NCI-H82 (cell line): ENCODE data around the gene DDX1.
"Not testable (repeated sequence)": the region's sequence is repeated elsewhere in the genome, so short reads cannot be mapped to it uniquely, and the experiment has no call there.

Source experiments
- DNase-seq: peaks from one replicate; lab custom pipeline; 2025; lab: John Stamatoyannopoulos, UW

The DDX1 gene

GRCh38 chr2:15591692-15592463 lies at the start of gene DDX1:
DDX1 (plus strand) TSS chr2:15591868; CDS start chr2:15591934, 66 bp downstream.
- DNase-seq, result peak; percentile 93

- not testable (repeated sequence) for DNase-seq
Measured at GRCh38 chr2:15542269-15542668, 49.4 kb upstream of the DDX1 start.

GRCh38 chr2:15543053-15543452 lies 48.6 kb upstream of the DDX1 start:
- no peak for DNase-seq

- no peak for DNase-seq
Measured at GRCh38 chr2:15543541-15543940, 48.1 kb upstream of the DDX1 start.

- no peak for DNase-seq
Measured at GRCh38 chr2:15544227-15544626, 47.4 kb upstream of the DDX1 start.

GRCh38 chr2:15546297-15547098 lies 45.2 kb upstream of the DDX1 start:
- DNase-seq, result no peak

GRCh38 chr2:15547115-15547876 lies 44.4 kb upstream of the DDX1 start:
- no peak for DNase-seq

GRCh38 chr2:15548974-15549373 lies 42.7 kb upstream of the DDX1 start:
- no peak for DNase-seq

GRCh38 chr2:15553519-15553918 lies 38.1 kb upstream of the DDX1 start:
- no peak for DNase-seq

GRCh38 chr2:15553951-15554350 lies 37.7 kb upstream of the DDX1 start:
- no peak for DNase-seq

- DNase-seq, result no peak
Measured at GRCh38 chr2:15554525-15555218, 37.0 kb upstream of the DDX1 start.

- DNase-seq, result no peak
Measured at GRCh38 chr2:15555760-15556193, 35.9 kb upstream of the DDX1 start.

- no peak for DNase-seq
Measured at GRCh38 chr2:15556311-15556930, 35.2 kb upstream of the DDX1 start.

- DNase-seq, result no peak
Measured at GRCh38 chr2:15557887-15558311, 33.8 kb upstream of the DDX1 start.

GRCh38 chr2:15559379-15560139 lies 32.1 kb upstream of the DDX1 start:
- DNase-seq, result no peak

GRCh38 chr2:15560140-15560987 lies 31.3 kb upstream of the DDX1 start:
- DNase-seq, result peak; percentile 68

- DNase-seq, result peak; percentile 94
Measured at GRCh38 chr2:15560988-15561573, 30.6 kb upstream of the DDX1 start, which contains the start of gene NBAS. NBAS (minus strand) TSS chr2:15561334; CDS start chr2:15561304, 30 bp downstream.

- peak; percentile 68 for DNase-seq
Measured at GRCh38 chr2:15561574-15562344, 29.9 kb upstream of the DDX1 start.
